H9 (cell line): ENCODE results near the gene C17orf78. TPM values are rescaled to one million over a fixed set of nuclear protein-coding genes. Genes with fewer than 3 reads are reported as not detected.
A peak's percentile ranks its signal among the peaks of the same experiment; 100 is the strongest.

Experiments used
- DNase-seq: peaks from one replicate; pipeline ENCODE4 v3.0.0-alpha.2; 2017
- H2AFZ ChIP-seq: one replicate; pipeline ENCODE4 v1.6.1; 2013; ENCODE audit warnings: mild to moderate bottlenecking, low read length, control low read depth, moderate library complexity
- H2AK5ac ChIP-seq: 2 replicates; pipeline ENCODE4 v1.6.1; 2013; ENCODE audit warnings: low read length, control low read depth, mixed read lengths; ENCODE audit not compliant: insufficient read length
- H2BK120ac ChIP-seq: one replicate; pipeline ENCODE4 v1.6.1; 2013; ENCODE audit warnings: low read depth, mild to moderate bottlenecking, low read length, control low read depth, inconsistent platforms; ENCODE audit not compliant: poor library complexity, severe bottlenecking
- H2BK12ac ChIP-seq: 2 replicates; pipeline ENCODE4 v1.6.1; 2013; ENCODE audit warnings: low read length, control low read depth, mixed read lengths, low read depth; ENCODE audit not compliant: insufficient read length
- H2BK15ac ChIP-seq: 2 replicates; pipeline ENCODE4 v1.6.1; 2013; ENCODE audit warnings: low read depth, low read length, control low read depth
- H2BK20ac ChIP-seq: one replicate; pipeline ENCODE4 v1.6.1; 2013; ENCODE audit warnings: low read depth, mild to moderate bottlenecking, low read length, control low read depth, inconsistent platforms; ENCODE audit not compliant: poor library complexity, severe bottlenecking
- H2BK5ac ChIP-seq: 2 replicates; pipeline ENCODE4 v1.6.1; 2013; ENCODE audit warnings: low read length, control low read depth, mixed read lengths; ENCODE audit not compliant: insufficient read length
- H3K14ac ChIP-seq: 2 replicates; pipeline ENCODE4 v1.6.1; 2013; ENCODE audit warnings: low read length, control low read depth; ENCODE audit not compliant: insufficient read depth
- H3K18ac ChIP-seq: 2 replicates; pipeline ENCODE4 v1.6.1; 2013; ENCODE audit warnings: low read depth, mild to moderate bottlenecking, mixed read lengths, low read length, control low read depth; ENCODE audit not compliant: insufficient read length
- H3K23ac ChIP-seq: 2 replicates; pipeline ENCODE4 v1.6.1; 2013; ENCODE audit warnings: low read length, control low read depth, mixed read lengths, low read depth; ENCODE audit not compliant: insufficient read length
- H3K23me2 ChIP-seq: 2 replicates; pipeline ENCODE4 v1.6.1; 2013; ENCODE audit warnings: low read depth, mild to moderate bottlenecking, mixed read lengths, low read length, control low read depth; ENCODE audit not compliant: insufficient read length, poor library complexity, severe bottlenecking
- H3K27ac ChIP-seq: 2 replicates; pipeline ENCODE4 v1.5.1; 2013; ENCODE audit warnings: low read length, control low read depth, mixed read lengths, low read depth; ENCODE audit not compliant: insufficient read length
- H3K27me3 ChIP-seq: 2 replicates; pipeline ENCODE4 v1.6.1; 2013; ENCODE audit warnings: low read length, control low read depth, inconsistent platforms; ENCODE audit not compliant: insufficient read depth
- H3K4ac ChIP-seq: 2 replicates; pipeline ENCODE4 v1.6.1; 2013; ENCODE audit warnings: low read depth, mild to moderate bottlenecking, control low read depth, inconsistent platforms, low read length, moderate library complexity
- H3K4me1 ChIP-seq: 2 replicates; pipeline ENCODE4 v1.6.1; 2013; ENCODE audit warnings: low read length, control low read depth, inconsistent platforms; ENCODE audit not compliant: insufficient read depth
- H3K4me2 ChIP-seq: 2 replicates; pipeline ENCODE4 v1.6.1; 2013; ENCODE audit warnings: low read length, control low read depth, mixed read lengths; ENCODE audit not compliant: insufficient read length, insufficient read depth
- H3K56ac ChIP-seq: 2 replicates; pipeline ENCODE4 v1.6.1; 2013; ENCODE audit warnings: low read depth, mild to moderate bottlenecking, mixed read lengths, low read length, control low read depth; ENCODE audit not compliant: insufficient read length
- H3K79me1 ChIP-seq: 2 replicates; pipeline ENCODE4 v1.6.1; 2013; ENCODE audit warnings: low read depth, mild to moderate bottlenecking, moderate library complexity, low read length, control low read depth, inconsistent platforms; ENCODE audit not compliant: insufficient read depth, poor library complexity, severe bottlenecking
- H3K79me2 ChIP-seq: 2 replicates; pipeline ENCODE4 v1.6.1; 2013; ENCODE audit warnings: low read length, control low read depth, inconsistent platforms; ENCODE audit not compliant: insufficient read depth
- H3K9ac ChIP-seq: 2 replicates; pipeline ENCODE4 v1.6.1; 2013; ENCODE audit warnings: low read length, control low read depth, mixed read lengths; ENCODE audit not compliant: insufficient read length; ENCODE audit errors: extremely low read depth
- H3K9me3 ChIP-seq: one replicate; pipeline ENCODE4 v1.6.1; 2013; ENCODE audit warnings: low read depth, low read length, inconsistent platforms; ENCODE audit not compliant: control insufficient read depth
- H3T11ph ChIP-seq: one replicate; pipeline ENCODE4 v1.6.1; 2013; ENCODE audit warnings: mild to moderate bottlenecking, low read length, control low read depth, inconsistent platforms
- H4K20me1 ChIP-seq: one replicate; pipeline ENCODE4 v1.6.1; 2013; ENCODE audit not compliant: control insufficient read depth, insufficient read length, insufficient read depth
- H4K5ac ChIP-seq: 2 replicates; pipeline ENCODE4 v1.6.1; 2013; ENCODE audit warnings: low read depth, mild to moderate bottlenecking, mixed read lengths, low read length, control low read depth; ENCODE audit not compliant: insufficient read length
- H4K8ac ChIP-seq: replicated peaks from 2 replicates; pipeline ENCODE4 v1.6.1; 2013; ENCODE audit warnings: low read length, control low read depth, mixed read lengths, low read depth; ENCODE audit not compliant: insufficient read length
- H4K91ac ChIP-seq: 2 replicates; pipeline ENCODE4 v1.6.1; 2013; ENCODE audit warnings: low read depth, mild to moderate bottlenecking, moderate library complexity, mixed read lengths, low read length, control low read depth; ENCODE audit not compliant: insufficient read length
- H3K27ac Mint-ChIP-seq, 3 experiments: 2 replicates in 2 of 3; 3 replicates in 1 of 3; pipeline ENCODE4 v1.8.0; 2020 to 2021; ENCODE audit warnings: mixed read lengths in 3 of 3, mild to moderate bottlenecking in 1 of 3, moderate library complexity in 1 of 3
- H3K27me3 Mint-ChIP-seq: 2 replicates; pipeline ENCODE4 v1.8.0; 2021; ENCODE audit warnings: low read depth, mild to moderate bottlenecking, moderate library complexity, mixed read lengths
- H3K36me3 Mint-ChIP-seq, 3 experiments: 2 replicates in 2 of 3; 3 replicates in 1 of 3; pipeline ENCODE4 v1.8.0; 2020 to 2021; ENCODE audit warnings: low read depth in 3 of 3, mixed read lengths in 3 of 3; ENCODE audit not compliant: insufficient read depth in 1 of 3
- H3K4me1 Mint-ChIP-seq, 2 experiments: 2 replicates each; pipeline ENCODE4 v1.8.0; 2020; ENCODE audit warnings: mixed read lengths in 2 of 2
- H3K4me3 Mint-ChIP-seq, 2 experiments: 2 replicates in 1 of 2; 3 replicates in 1 of 2; pipeline ENCODE4 v1.8.0; 2020 to 2021; ENCODE audit warnings: mild to moderate bottlenecking in 2 of 2, mixed read lengths in 2 of 2, moderate library complexity in 1 of 2
- H3K9me3 Mint-ChIP-seq, 2 experiments: 2 replicates in 1 of 2; 3 replicates in 1 of 2; pipeline ENCODE4 v1.8.0; 2020; ENCODE audit warnings: mild to moderate bottlenecking in 2 of 2, mixed read lengths in 2 of 2, moderate library complexity in 1 of 2
- WGBS: extraction: QIAGEN DNeasy Blood & Tissue Kit; methylation state at CpG from one replicate; pipeline ENCODE4 v1.1.7; 2013; ENCODE audit warnings: missing lambda C conversion rate, low lambda C conversion rate, mixed read lengths; ENCODE audit not compliant: insufficient read length; ENCODE audit errors: extremely low coverage; 5-methylcytosine and 5-hydroxymethylcytosine counted together
- total RNA-seq: library from RNA; stranded (reverse); gene quantifications from 2 replicates; pipeline ENCODE4 v1.2.1, GENCODE V29; 2021
- TF ChIP-seq, protein P1 (sequence below): fragments of 200-600 bp; sonication (generic); conservative IDR thresholded peaks from 3 replicates; pipeline ENCODE4 v1.8.0; 2021; ENCODE audit warnings: antibody characterized with exemption, mild to moderate bottlenecking

C17orf78 gene
- total RNA-seq, 1 experiment from 2014 or later: not detected

DNA sequence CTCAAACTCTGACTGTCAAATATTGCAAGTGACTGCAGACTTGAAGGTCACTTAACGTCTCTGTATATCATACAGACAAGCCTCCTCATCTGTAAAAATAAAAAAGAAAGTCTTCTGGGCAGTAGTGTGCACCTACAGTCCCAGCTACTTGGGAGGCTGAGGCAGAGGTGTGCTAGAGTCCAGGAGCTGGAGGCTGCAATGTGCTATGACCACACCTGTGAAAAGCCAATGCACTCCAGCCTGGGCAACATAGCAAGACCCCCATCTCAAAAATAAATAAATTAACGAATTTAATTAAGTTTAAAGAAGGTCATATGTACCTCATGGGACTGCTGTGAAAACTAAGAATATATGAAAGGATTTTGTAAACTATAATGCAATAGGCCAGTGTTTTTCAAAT lies 35.0 kb upstream of the C17orf78 start:
- no peak overlapping the region for H2AFZ ChIP-seq
- H3K27me3 ChIP-seq: no peaks in the 10 kb centered on the region
- TF ChIP-seq, protein P1, sequence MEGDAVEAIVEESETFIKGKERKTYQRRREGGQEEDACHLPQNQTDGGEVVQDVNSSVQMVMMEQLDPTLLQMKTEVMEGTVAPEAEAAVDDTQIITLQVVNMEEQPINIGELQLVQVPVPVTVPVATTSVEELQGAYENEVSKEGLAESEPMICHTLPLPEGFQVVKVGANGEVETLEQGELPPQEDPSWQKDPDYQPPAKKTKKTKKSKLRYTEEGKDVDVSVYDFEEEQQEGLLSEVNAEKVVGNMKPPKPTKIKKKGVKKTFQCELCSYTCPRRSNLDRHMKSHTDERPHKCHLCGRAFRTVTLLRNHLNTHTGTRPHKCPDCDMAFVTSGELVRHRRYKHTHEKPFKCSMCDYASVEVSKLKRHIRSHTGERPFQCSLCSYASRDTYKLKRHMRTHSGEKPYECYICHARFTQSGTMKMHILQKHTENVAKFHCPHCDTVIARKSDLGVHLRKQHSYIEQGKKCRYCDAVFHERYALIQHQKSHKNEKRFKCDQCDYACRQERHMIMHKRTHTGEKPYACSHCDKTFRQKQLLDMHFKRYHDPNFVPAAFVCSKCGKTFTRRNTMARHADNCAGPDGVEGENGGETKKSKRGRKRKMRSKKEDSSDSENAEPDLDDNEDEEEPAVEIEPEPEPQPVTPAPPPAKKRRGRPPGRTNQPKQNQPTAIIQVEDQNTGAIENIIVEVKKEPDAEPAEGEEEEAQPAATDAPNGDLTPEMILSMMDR: no peak
- Mint-ChIP-seq H3K4me3 (no peak overlapping the region), H3K36me3 (peaks cover 32 to 56% (median 43%) of the 10 kb centered on the region in 3 experiments), H3K4me1 (peaks cover 11 to 14% of the 10 kb centered on the region in 2 experiments), H3K9me3 (no peaks in the 10 kb centered on the region), H3K27me3 (no peaks in the 10 kb centered on the region), H3K27ac (0 out of 7 replicates have a peak overlapping the region, but pooled peaks of 1 of the 3 experiments have one; percentile 2)
- no peaks in the 10 kb centered on the region for H4K20me1 ChIP-seq
- no peaks in the 10 kb centered on the region; the same call in 1 of the 2 replicates for H3K4me1 ChIP-seq
- WGBS: no CpG with 5 or more reads among the region's 2 CpGs
- no peak overlapping the region for H3K14ac ChIP-seq
- no peaks in the 10 kb centered on the region for H3K9me3 ChIP-seq
- H2BK120ac ChIP-seq: no peak overlapping the region
- H3K23ac ChIP-seq: no peak overlapping the region
- no peak overlapping the region for H4K91ac ChIP-seq
- no peak overlapping the region for H4K8ac ChIP-seq
- no peak overlapping the region for H3T11ph ChIP-seq
- no peak overlapping the region for H2BK5ac ChIP-seq
- H2BK20ac ChIP-seq: no peak overlapping the region
- no peak overlapping the region for H3K18ac ChIP-seq
- H2BK12ac ChIP-seq: no peak overlapping the region
- no peak overlapping the region for H3K27ac ChIP-seq
- no peaks in the 10 kb centered on the region for H3K23me2 ChIP-seq
- no peak overlapping the region for H3K4ac ChIP-seq
- H2BK15ac ChIP-seq: no peak overlapping the region
- peaks cover 17% of the 10 kb centered on the region; the same call in 1 of the 2 replicates for H3K79me2 ChIP-seq
- H2AK5ac ChIP-seq: no peak overlapping the region
- no peak overlapping the region for H3K56ac ChIP-seq
- H3K4me2 ChIP-seq: no peak overlapping the region
- no peak overlapping the region for H4K5ac ChIP-seq
- DNase-seq: no peak
- H3K79me1 ChIP-seq: peaks cover 10% of the 10 kb centered on the region
- H3K9ac ChIP-seq: no peak overlapping the region
